ENCODE data around the gene CACTIN.

Gene CACTIN

GRCh38 chr19:3660493-3661219 is 34.1 kb upstream of the CACTIN start:
- Histone ChIP-seq H3K27ac (no peak overlapping the region), H3K9ac (no peak overlapping the region)

GRCh38 chr19:3659746-3660112 is 33.1 kb upstream of the CACTIN start:
- Histone ChIP-seq H3K36me3 (ENCODE audit: control insufficient read depth, insufficient read depth, low read length) (no peaks in the 10 kb centered on the region), H3K27me3 (ENCODE audit: control insufficient read depth, insufficient read depth, low read length) (no peaks in the 10 kb centered on the region), H3K27ac (no peak overlapping the region), H3K9me3 (ENCODE audit: control insufficient read depth, low read length) (no peaks in the 10 kb centered on the region), H3K4me2 (ENCODE audit: low read length) (no peak overlapping the region), H3K9ac (no peak overlapping the region), H2AFZ (no peak overlapping the region), H3K4me1 (no peaks in the 10 kb centered on the region), H3K4me3 (ENCODE audit: low read depth, low read length) (no peak overlapping the region), H3K79me2 (peaks cover 13% of the 10 kb centered on the region)
- TF ChIP-seq CTCF (IDR thresholded peaks at IDR 0.05), result no peak

More at GRCh38 chr19:3660493-3661219, 34.1 kb upstream of the CACTIN start:
- Histone ChIP-seq H3K4me2 (ENCODE audit: low read length) (no peak overlapping the region), H3K36me3 (ENCODE audit: control insufficient read depth, insufficient read depth, low read length) (no peaks in the 10 kb centered on the region), H3K4me1 (no peaks in the 10 kb centered on the region), H3K4me3 (ENCODE audit: low read depth, low read length) (no peak overlapping the region), H3K9me3 (ENCODE audit: control insufficient read depth, low read length) (no peaks in the 10 kb centered on the region), H2AFZ (no peak overlapping the region), H3K79me2 (peaks cover 13% of the 10 kb centered on the region), H3K27me3 (ENCODE audit: control insufficient read depth, insufficient read depth, low read length) (no peaks in the 10 kb centered on the region)
- TF ChIP-seq CTCF (IDR thresholded peaks at IDR 0.05), result no peak

GRCh38 chr19:3658870-3659745 is 32.5 kb upstream of the CACTIN start:
- H3K27ac ChIP-seq, result no peak overlapping the region
- H2AFZ ChIP-seq, result no peak overlapping the region
- no peak overlapping the region for H3K4me2 ChIP-seq (ENCODE audit: low read length)
- no peak for TF ChIP-seq CTCF (IDR thresholded peaks at IDR 0.05)
- no peaks in the 10 kb centered on the region for H3K9me3 ChIP-seq (ENCODE audit: control insufficient read depth, low read length)
- H3K79me2 ChIP-seq, result peaks cover 8% of the 10 kb centered on the region
- H3K4me1 ChIP-seq, result no peaks in the 10 kb centered on the region
- no peak overlapping the region for H3K9ac ChIP-seq
- H3K4me3 ChIP-seq (ENCODE audit: low read depth, low read length), result no peak overlapping the region
- H3K36me3 ChIP-seq (ENCODE audit: control insufficient read depth, insufficient read depth, low read length), result no peaks in the 10 kb centered on the region
- H3K27me3 ChIP-seq (ENCODE audit: control insufficient read depth, insufficient read depth, low read length), result no peaks in the 10 kb centered on the region

- no peak for TF ChIP-seq CTCF (IDR thresholded peaks at IDR 0.05)
- Histone ChIP-seq H3K4me3 (ENCODE audit: low read depth, low read length) (no peak overlapping the region), H3K9me3 (ENCODE audit: control insufficient read depth, low read length) (no peaks in the 10 kb centered on the region), H2AFZ (no peak overlapping the region), H3K4me1 (no peaks in the 10 kb centered on the region), H3K4me2 (ENCODE audit: low read length) (no peak overlapping the region), H3K79me2 (peaks cover 6% of the 10 kb centered on the region), H3K36me3 (ENCODE audit: control insufficient read depth, insufficient read depth, low read length) (no peaks in the 10 kb centered on the region), H3K9ac (no peak overlapping the region), H3K27ac (no peak overlapping the region), H3K27me3 (ENCODE audit: control insufficient read depth, insufficient read depth, low read length) (no peaks in the 10 kb centered on the region)
Observed at GRCh38 chr19:3658004-3658869, 31.6 kb upstream of the CACTIN start.

All from parathyroid adenoma (tissue), 2 donors.